IMR-90 (cell line): ENCODE measurements around the gene TENT5C. TPM values are rescaled to one million over a fixed set of nuclear protein-coding genes. Genes with fewer than 3 reads are reported as not detected.

Source experiments
- ATAC-seq: fragments of 200-7000 bp; cut with Tn5 transposase; 2 replicates; pipeline ENCODE4 v1.9.1; 2020; ENCODE audit warnings: low read depth, mild to moderate bottlenecking, moderate library complexity
- BruUV-seq: library from RNA; stranded (reverse); fragments of 400-500 nt; replicated peaks from 2 replicates; lab custom pipeline; 2021; lab: Mats Ljungman, UMichigan
- CTCF ChIA-PET: fragments of 300-600 bp; formaldehyde crosslinking; extraction: SDS; loops from one replicate; lab custom pipeline; 2021; ENCODE audit warnings: antibody characterized with exemption; lab: Yijun Ruan, JAX
- POLR2A ChIA-PET: fragments of 300-600 bp; sonication (Branson Sonifier 250); formaldehyde crosslinking; loops from one replicate; lab custom pipeline; 2022; ENCODE audit warnings: antibody characterized with exemption; ENCODE audit not compliant: unreplicated experiment; lab: Charles Lee
- DNase-seq: peaks from one replicate; pipeline ENCODE4 v3.0.0; 2013
- H2AFZ ChIP-seq: replicated peaks from 2 replicates; pipeline ENCODE3; 2013; ENCODE audit warnings: low read length, mild to moderate bottlenecking; ENCODE audit not compliant: poor library complexity
- H2AK5ac ChIP-seq: 2 replicates; pipeline ENCODE4 v1.6.1; 2013; ENCODE audit warnings: low read depth, low read length, inconsistent platforms
- H2AK9ac ChIP-seq: replicated peaks from 2 replicates; pipeline ENCODE3; 2013; ENCODE audit warnings: mild to moderate bottlenecking, low read depth, low read length, moderate library complexity; ENCODE audit not compliant: poor library complexity
- H2BK120ac ChIP-seq: 2 replicates; pipeline ENCODE4 v1.6.1; 2013; ENCODE audit warnings: low read depth, low read length, inconsistent platforms
- H2BK15ac ChIP-seq: 3 replicates; pipeline ENCODE4 v1.6.1; 2013; ENCODE audit warnings: low read depth, low read length, inconsistent platforms
- H2BK20ac ChIP-seq: 2 replicates; pipeline ENCODE4 v1.6.1; 2013; ENCODE audit warnings: low read depth, mild to moderate bottlenecking, inconsistent platforms, low read length, moderate library complexity
- H2BK5ac ChIP-seq: 2 replicates; pipeline ENCODE4 v1.6.1; 2013; ENCODE audit warnings: mild to moderate bottlenecking, low read depth, low read length, inconsistent platforms; ENCODE audit not compliant: poor library complexity, severe bottlenecking
- H3K14ac ChIP-seq: replicated peaks from 2 replicates; pipeline ENCODE4 v1.6.1; 2013; ENCODE audit warnings: low read depth, low read length, inconsistent platforms
- H3K18ac ChIP-seq: 2 replicates; pipeline ENCODE4 v1.6.1; 2013; ENCODE audit warnings: low read depth, low read length, control low read depth
- H3K23ac ChIP-seq: 2 replicates; pipeline ENCODE4 v1.6.1; 2013; ENCODE audit warnings: low read depth, low read length, inconsistent platforms
- H3K27ac ChIP-seq: 2 replicates; pipeline ENCODE4 v1.5.1; 2013; ENCODE audit warnings: mild to moderate bottlenecking, control low read depth, low read length; ENCODE audit not compliant: insufficient read depth
- H3K27me3 ChIP-seq: 2 replicates; pipeline ENCODE4 v1.6.1; 2013; ENCODE audit warnings: low read length; ENCODE audit not compliant: control insufficient read depth, insufficient read depth
- H3K36me3 ChIP-seq: 2 replicates; pipeline ENCODE4 v1.6.1; 2013; ENCODE audit warnings: low read length, mixed read lengths; ENCODE audit not compliant: control insufficient read depth, insufficient read depth
- H3K4ac ChIP-seq: 2 replicates; pipeline ENCODE4 v1.6.1; 2013; ENCODE audit warnings: low read depth, low read length, inconsistent platforms
- H3K4me1 ChIP-seq: 2 replicates; pipeline ENCODE4 v1.6.1; 2013; ENCODE audit warnings: low read length, mixed read lengths; ENCODE audit not compliant: control insufficient read depth, insufficient read depth
- H3K4me2 ChIP-seq: 2 replicates; pipeline ENCODE4 v1.6.1; 2013; ENCODE audit warnings: low read depth, mild to moderate bottlenecking, control low read depth, low read length, moderate library complexity
- H3K4me3 ChIP-seq: 2 replicates; pipeline ENCODE4 v1.5.1; 2013; ENCODE audit warnings: low read depth, mild to moderate bottlenecking, control low read depth, low read length, moderate library complexity; ENCODE audit not compliant: insufficient read depth
- H3K56ac ChIP-seq: 2 replicates; pipeline ENCODE4 v1.6.1; 2013; ENCODE audit warnings: low read length, inconsistent platforms; ENCODE audit not compliant: insufficient read depth; ENCODE audit errors: extremely low read depth
- H3K79me1 ChIP-seq, 2 experiments: 2 replicates each; pipeline ENCODE4 v1.6.1; 2013; ENCODE audit warnings: low read length in 2 of 2, inconsistent platforms in 1 of 2, low read depth in 1 of 2
- H3K9ac ChIP-seq: 2 replicates; pipeline ENCODE4 v1.6.1; 2013; ENCODE audit warnings: low read depth, low read length, control low read depth
- H3K9me1 ChIP-seq: 2 replicates; pipeline ENCODE4 v1.6.1; 2013; ENCODE audit warnings: low read length, inconsistent platforms; ENCODE audit not compliant: insufficient read depth
- H3K9me3 ChIP-seq: 2 replicates; pipeline ENCODE4 v1.6.1; 2013; ENCODE audit warnings: low read length; ENCODE audit not compliant: control insufficient read depth, insufficient read depth
- H4K20me1 ChIP-seq: 2 replicates; pipeline ENCODE4 v1.6.1; 2013; ENCODE audit warnings: low read length, inconsistent platforms; ENCODE audit not compliant: insufficient read depth
- H4K5ac ChIP-seq: 2 replicates; pipeline ENCODE4 v1.6.1; 2013; ENCODE audit warnings: mild to moderate bottlenecking, low read depth, low read length, control low read depth
- H4K8ac ChIP-seq, 2 experiments: 2 replicates each; pipeline ENCODE4 v1.6.1; 2013; ENCODE audit warnings: low read depth in 2 of 2, low read length in 2 of 2, control low read depth in 1 of 2, inconsistent platforms in 1 of 2
- H4K91ac ChIP-seq: 2 replicates; pipeline ENCODE4 v1.6.1; 2013; ENCODE audit warnings: low read depth, low read length, inconsistent platforms; ENCODE audit not compliant: insufficient read depth
- CHD1 ChIP-seq: IDR thresholded peaks from 2 replicates; pipeline ENCODE4 v1.6.1; 2012; ENCODE audit warnings: low read depth, low read length, improper control_type of control experiment
- RAD21 ChIP-seq: IDR thresholded peaks from 2 replicates; pipeline ENCODE4 v1.6.1; 2012; ENCODE audit warnings: low read length, improper control_type of control experiment
- RCOR1 ChIP-seq: IDR thresholded peaks from 2 replicates; pipeline ENCODE4 v1.6.1; 2012; ENCODE audit warnings: mild to moderate bottlenecking, low read length, improper control_type of control experiment; ENCODE audit not compliant: insufficient replicate concordance
- RFX5 ChIP-seq: IDR thresholded peaks from 2 replicates; pipeline ENCODE4 v1.8.0; 2012; ENCODE audit warnings: low read depth, mild to moderate bottlenecking, low read length, moderate library complexity
- SMC3 ChIP-seq: fragments of 150-350 bp; IDR thresholded peaks from 2 replicates; pipeline ENCODE4 v1.6.1; 2016; ENCODE audit warnings: low read depth, mild to moderate bottlenecking, antibody characterized with exemption, low read length, moderate library complexity
- dilution Hi-C: fragments of 300-500 bp; cut with HindIII; formaldehyde crosslinking; loops from one replicate; pipeline ENCODE4 v1.14.3; 2018; ENCODE audit warnings: low sequenced_read_pairs; ENCODE audit not compliant: unreplicated experiment
- in situ Hi-C: fragments of 300-500 bp; cut with MboI; formaldehyde crosslinking; loops from 3 replicates; pipeline ENCODE4 v1.14.3; 2019; ENCODE audit warnings: low sequenced_read_pairs, inconsistent platforms, mixed read lengths
- intact Hi-C: fragments of 100-400 bp; cut with micrococcal nuclease; formaldehyde crosslinking; loops from 2 replicates; pipeline ENCODE4 v1.10.0; 2022
- polyA plus RNA-seq, 3 experiments: library from polyadenylated mRNA; depleted of rRNA; stranded (reverse); fragments of >200 nt; gene quantifications; 2 replicates each; pipeline ENCODE4 v1.2.3, GENCODE V29; 2012; ENCODE audit warnings: low replicate concordance in 1 of 3
- total RNA-seq: library from RNA; depleted of rRNA; stranded (reverse); fragments of >200 nt; gene quantifications from 2 replicates; pipeline ENCODE4 v1.2.3, GENCODE V29; 2012
- TF ChIP-seq, protein P1 (sequence below): conservative IDR thresholded peaks from 2 replicates; pipeline ENCODE4 v1.5.1; 2012; ENCODE audit warnings: mild to moderate bottlenecking, low read depth, low read length, improper control_type of control experiment

The TENT5C gene
- total and polyA plus RNA-seq, 2 of the 4 experiments (the other 2 are of a cell fraction) = 1.5 to 4.1 TPM

GRCh38 chr1:117556341-117556740, 49.5 kb upstream of the TENT5C start:
- H3K4me2 ChIP-seq = no peak overlapping the region
- H3K18ac ChIP-seq = no peak overlapping the region
- no peak overlapping the region for H2BK20ac ChIP-seq
- H4K91ac ChIP-seq = no peak overlapping the region
- no peak overlapping the region for H2AK9ac ChIP-seq
- H3K56ac ChIP-seq = no peak overlapping the region
- dilution Hi-C loops (no loop called here), in situ Hi-C loops (no loop called here), intact Hi-C loops (no loop called here)
- no peak overlapping the region for H4K5ac ChIP-seq
- ATAC-seq (no peak), DNase-seq (no peak)
- H2AK5ac ChIP-seq = no peak overlapping the region
- no peak overlapping the region for H3K23ac ChIP-seq
- H3K9me1 ChIP-seq = no peaks in the 10 kb centered on the region
- H3K9ac ChIP-seq = no peak overlapping the region
- H2BK15ac ChIP-seq = no peak overlapping the region
- H3K4ac ChIP-seq = no peak overlapping the region
- no peak overlapping the region for H4K8ac ChIP-seq
- no peak overlapping the region for H2AFZ ChIP-seq
- no peaks in the 10 kb centered on the region for H3K4me1 ChIP-seq
- H4K20me1 ChIP-seq = no peaks in the 10 kb centered on the region
- no peaks in the 10 kb centered on the region for H3K36me3 ChIP-seq
- ChIA-PET CTCF (no interaction called here), POLR2A (no interaction called here)
- BruUV-seq = no TSS peak
- H3K14ac ChIP-seq = no peak overlapping the region
- no peak overlapping the region for H2BK120ac ChIP-seq
- H2BK5ac ChIP-seq = no peak overlapping the region
- no peak overlapping the region for H3K4me3 ChIP-seq
- peaks cover 11% of the 10 kb centered on the region for H3K27me3 ChIP-seq
- TF ChIP-seq SMC3 (no peak), CHD1 (no peak), RFX5 (no peak), RCOR1 (no peak), RAD21 (no peak)
- TF ChIP-seq, protein P1, sequence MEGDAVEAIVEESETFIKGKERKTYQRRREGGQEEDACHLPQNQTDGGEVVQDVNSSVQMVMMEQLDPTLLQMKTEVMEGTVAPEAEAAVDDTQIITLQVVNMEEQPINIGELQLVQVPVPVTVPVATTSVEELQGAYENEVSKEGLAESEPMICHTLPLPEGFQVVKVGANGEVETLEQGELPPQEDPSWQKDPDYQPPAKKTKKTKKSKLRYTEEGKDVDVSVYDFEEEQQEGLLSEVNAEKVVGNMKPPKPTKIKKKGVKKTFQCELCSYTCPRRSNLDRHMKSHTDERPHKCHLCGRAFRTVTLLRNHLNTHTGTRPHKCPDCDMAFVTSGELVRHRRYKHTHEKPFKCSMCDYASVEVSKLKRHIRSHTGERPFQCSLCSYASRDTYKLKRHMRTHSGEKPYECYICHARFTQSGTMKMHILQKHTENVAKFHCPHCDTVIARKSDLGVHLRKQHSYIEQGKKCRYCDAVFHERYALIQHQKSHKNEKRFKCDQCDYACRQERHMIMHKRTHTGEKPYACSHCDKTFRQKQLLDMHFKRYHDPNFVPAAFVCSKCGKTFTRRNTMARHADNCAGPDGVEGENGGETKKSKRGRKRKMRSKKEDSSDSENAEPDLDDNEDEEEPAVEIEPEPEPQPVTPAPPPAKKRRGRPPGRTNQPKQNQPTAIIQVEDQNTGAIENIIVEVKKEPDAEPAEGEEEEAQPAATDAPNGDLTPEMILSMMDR = no peak
- no peak overlapping the region for H3K27ac ChIP-seq
- H3K79me1 ChIP-seq = no peaks in the 10 kb centered on the region
- H3K9me3 ChIP-seq = peaks cover 2% of the 10 kb centered on the region
